Kidney capillary endothelial cell (primary cell): ENCODE results near the gene PTPN13.
"Not testable (repeated sequence)": the region's sequence is repeated elsewhere in the genome, so short reads cannot be mapped to it uniquely, and the experiment has no call there.

Experiments used
- DNase-seq: peaks from one replicate; pipeline ENCODE4 v3.0.0-alpha.2; 2018; ENCODE audit warnings: low spot score

Gene PTPN13

GRCh38 chr4:86719149-86719548, 125.0 kb downstream of the PTPN13 start:
- not testable (repeated sequence) for DNase-seq

GRCh38 chr4:86720508-86721068, 126.5 kb downstream of the PTPN13 start:
- no peak for DNase-seq

GRCh38 chr4:86721412-86721811, 127.3 kb downstream of the PTPN13 start:
- no peak for DNase-seq

GRCh38 chr4:86730310-86730709, 136.2 kb downstream of the PTPN13 start:
- no peak for DNase-seq

- DNase-seq = no peak
Observed at GRCh38 chr4:86737244-86737643, 143.1 kb downstream of the PTPN13 start.

GRCh38 chr4:86741846-86742245, 147.7 kb downstream of the PTPN13 start:
- DNase-seq = no peak

- no peak for DNase-seq
Observed at GRCh38 chr4:86744570-86744969, 150.5 kb downstream of the PTPN13 start.

- no peak for DNase-seq
Observed at GRCh38 chr4:86749121-86749520, 155.0 kb downstream of the PTPN13 start.

GRCh38 chr4:86755388-86755787, 161.3 kb downstream of the PTPN13 start:
- no peak for DNase-seq

GRCh38 chr4:86757468-86757867, 163.4 kb downstream of the PTPN13 start:
- DNase-seq = no peak

- DNase-seq = no peak
Observed at GRCh38 chr4:86759298-86759697, 165.2 kb downstream of the PTPN13 start.

GRCh38 chr4:86762649-86763048, 168.5 kb downstream of the PTPN13 start:
- DNase-seq = no peak

GRCh38 chr4:86769794-86770193, 175.7 kb downstream of the PTPN13 start:
- no peak for DNase-seq

GRCh38 chr4:86771141-86771540, 177.0 kb downstream of the PTPN13 start:
- no peak for DNase-seq

- no peak for DNase-seq
Observed at GRCh38 chr4:86775061-86775460, 180.9 kb downstream of the PTPN13 start.

- DNase-seq = no peak
Observed at GRCh38 chr4:86778175-86778574, 184.1 kb downstream of the PTPN13 start.

- DNase-seq = no peak
Observed at GRCh38 chr4:86788826-86789225, 194.7 kb downstream of the PTPN13 start.

- DNase-seq = no peak
Observed at GRCh38 chr4:86791126-86791525, 197.0 kb downstream of the PTPN13 start.

- DNase-seq = no peak
Observed at GRCh38 chr4:86809809-86810208, 215.7 kb downstream of the PTPN13 start.

- DNase-seq = no peak
Observed at GRCh38 chr4:86810847-86811246, 216.7 kb downstream of the PTPN13 start.

- DNase-seq = no peak
Observed at GRCh38 chr4:86815653-86816052, 221.5 kb downstream of the PTPN13 start.

GRCh38 chr4:86816501-86817273, 222.6 kb downstream of the PTPN13 start:
- DNase-seq = no peak

GRCh38 chr4:86818211-86818610, 224.1 kb downstream of the PTPN13 start:
- DNase-seq = no peak

GRCh38 chr4:86818841-86819240, 224.7 kb downstream of the PTPN13 start:
- no peak for DNase-seq
